NB4 (cell line): ENCODE results near the gene NKX6-1.

Experiments used
- DNase-seq: peaks from one replicate; pipeline ENCODE4 v3.0.0; 2010; ENCODE audit warnings: low read depth
- H3K4me3 ChIP-seq: one replicate; pipeline ENCODE4 v1.5.1; 2011; ENCODE audit warnings: mild to moderate bottlenecking, low read depth, low read length, moderate library complexity
- CTCF ChIP-seq: IDR thresholded peaks from one replicate; pipeline ENCODE4 v1.5.1; 2012; ENCODE audit warnings: low read depth, low read length
- MAX ChIP-seq: IDR thresholded peaks from 2 replicates; pipeline ENCODE4 v1.6.1; 2011; ENCODE audit warnings: low read depth, low read length
- MYC ChIP-seq: IDR thresholded peaks from 2 replicates; pipeline ENCODE4 v1.6.1; 2011; ENCODE audit warnings: low read depth, low read length
- POLR2A ChIP-seq: IDR thresholded peaks from 2 replicates; pipeline ENCODE4 v1.6.1; 2011; ENCODE audit warnings: mild to moderate bottlenecking; ENCODE audit not compliant: insufficient read length; ENCODE audit errors: extremely low read depth

NKX6-1 gene

GRCh38 chr4:84498203-84498934 is 723 bp downstream of the NKX6-1 start:
- TF ChIP-seq MYC = no peak
- peak; percentile 15 for DNase-seq
- H3K4me3 ChIP-seq = no peak overlapping the region

- DNase-seq = no peak
- TF ChIP-seq CTCF (no peak), MAX (no peak), POLR2A (no peak), MYC (no peak)
- H3K4me3 ChIP-seq = no peak overlapping the region
Measured at GRCh38 chr4:84497504-84498202, 1.4 kb downstream of the NKX6-1 start.

GRCh38 chr4:84496706-84497503 is 2.2 kb downstream of the NKX6-1 start:
- H3K4me3 ChIP-seq = no peak overlapping the region
- no peak for DNase-seq
- TF ChIP-seq POLR2A = no peak
- TF ChIP-seq CTCF = no peak
- TF ChIP-seq MYC = no peak
- no peak for TF ChIP-seq MAX

GRCh38 chr4:84496331-84496705 is 2.8 kb downstream of the NKX6-1 start:
- DNase-seq = no peak
- TF ChIP-seq MAX (no peak), MYC (no peak), CTCF (no peak), POLR2A (no peak)
- H3K4me3 ChIP-seq = no peak overlapping the region

- DNase-seq = no peak
- no peak overlapping the region for H3K4me3 ChIP-seq
- no peak for TF ChIP-seq POLR2A
- TF ChIP-seq MYC = no peak
- no peak for TF ChIP-seq MAX
- TF ChIP-seq CTCF = no peak
Measured at GRCh38 chr4:84495794-84496261, 3.3 kb downstream of the NKX6-1 start.
